GM12878 (cell line): ENCODE measurements around the gene AKAP9.

Source experiments
- BHLHE40 ChIP-seq, 2 experiments: fragments of 450-650 bp in 1 of 2; IDR thresholded peaks; 2 replicates each; pipeline ENCODE4 v1.6.1; 2011 to 2017; ENCODE audit warnings: low read depth in 2 of 2, borderline replicate concordance in 1 of 2, improper control_type of control experiment in 1 of 2, low read length in 1 of 2, mild to moderate bottlenecking in 1 of 2
- TAF1 ChIP-seq: IDR thresholded peaks from 2 replicates; pipeline ENCODE4 v1.6.1; 2011; ENCODE audit warnings: mild to moderate bottlenecking, low read depth, low read length, borderline replicate concordance

DNA sequence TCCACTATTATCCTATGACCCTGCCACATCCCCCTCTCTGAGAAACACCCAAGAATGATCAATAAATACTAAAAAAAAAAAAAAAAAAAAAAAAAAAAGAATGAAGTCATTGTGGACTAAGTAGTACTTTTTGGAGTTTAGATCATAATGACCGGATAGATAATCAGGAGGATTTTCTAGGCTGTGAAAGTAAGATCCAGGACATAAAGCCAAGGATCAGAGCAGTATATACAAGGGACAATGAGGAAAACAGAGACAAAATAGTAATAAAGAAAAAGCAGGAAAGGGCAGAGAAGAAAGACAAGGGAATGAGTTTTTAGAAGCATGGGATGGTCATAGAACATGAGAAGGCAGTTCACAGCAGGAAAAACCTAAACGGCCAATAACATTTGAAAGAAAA is 87.6 kb downstream of the AKAP9 start:
- TF ChIP-seq BHLHE40 (IDR thresholded peaks at IDR 0.05; ENCODE audit: borderline replicate concordance in 1 of 2, low read depth in 2 of 2, low read length in 1 of 2) (no peak), TAF1 (no peak)
